Measurements from ENCODE around the gene TLE1.

DNA sequence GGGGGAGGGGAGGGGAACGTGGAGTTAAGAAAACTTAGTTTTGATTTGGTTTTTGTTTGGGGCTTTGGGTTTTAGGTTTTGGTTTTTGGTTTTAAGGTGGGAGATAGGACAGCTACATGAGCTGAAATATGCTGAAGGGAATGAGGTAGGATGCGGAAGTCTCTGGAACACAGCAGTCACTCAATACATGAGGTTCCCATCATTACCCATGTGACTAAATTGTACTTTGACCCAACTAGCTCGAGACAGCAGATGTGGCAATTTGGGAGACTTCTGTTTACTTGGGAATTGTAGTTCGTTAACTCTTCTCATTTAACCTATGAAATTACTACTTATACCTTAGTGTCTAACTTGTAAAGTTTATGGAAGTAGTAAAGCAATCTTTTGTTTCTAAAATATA is 124.2 kb downstream of the TLE1 start:
- TF ChIP-seq, protein P1, sequence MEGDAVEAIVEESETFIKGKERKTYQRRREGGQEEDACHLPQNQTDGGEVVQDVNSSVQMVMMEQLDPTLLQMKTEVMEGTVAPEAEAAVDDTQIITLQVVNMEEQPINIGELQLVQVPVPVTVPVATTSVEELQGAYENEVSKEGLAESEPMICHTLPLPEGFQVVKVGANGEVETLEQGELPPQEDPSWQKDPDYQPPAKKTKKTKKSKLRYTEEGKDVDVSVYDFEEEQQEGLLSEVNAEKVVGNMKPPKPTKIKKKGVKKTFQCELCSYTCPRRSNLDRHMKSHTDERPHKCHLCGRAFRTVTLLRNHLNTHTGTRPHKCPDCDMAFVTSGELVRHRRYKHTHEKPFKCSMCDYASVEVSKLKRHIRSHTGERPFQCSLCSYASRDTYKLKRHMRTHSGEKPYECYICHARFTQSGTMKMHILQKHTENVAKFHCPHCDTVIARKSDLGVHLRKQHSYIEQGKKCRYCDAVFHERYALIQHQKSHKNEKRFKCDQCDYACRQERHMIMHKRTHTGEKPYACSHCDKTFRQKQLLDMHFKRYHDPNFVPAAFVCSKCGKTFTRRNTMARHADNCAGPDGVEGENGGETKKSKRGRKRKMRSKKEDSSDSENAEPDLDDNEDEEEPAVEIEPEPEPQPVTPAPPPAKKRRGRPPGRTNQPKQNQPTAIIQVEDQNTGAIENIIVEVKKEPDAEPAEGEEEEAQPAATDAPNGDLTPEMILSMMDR (IDR thresholded peaks at IDR 0.05), result no peak
- TF ChIP-seq EP300 (IDR thresholded peaks at IDR 0.05) (no peak), POLR2A (IDR thresholded peaks at IDR 0.05) (no peak), POLR2AphosphoS5 (IDR thresholded peaks at IDR 0.05) (no peak)

Measured in gastroesophageal sphincter (tissue), 3 donors.